Brain microvascular endothelial cell (primary cell): ENCODE data around the gene AR.

Experiments
- DNase-seq: peaks from one replicate; pipeline ENCODE4 v3.0.0-alpha.2; 2020
- H3K27ac ChIP-seq: fragments of 250-450 bp; sonication (Bioruptor Pico); 2 replicates; pipeline ENCODE4 v1.5.1; 2020; ENCODE audit warnings: mild to moderate bottlenecking, moderate library complexity
- H3K27me3 ChIP-seq: fragments of 250-450 bp; sonication (Bioruptor Pico); replicated peaks from 2 replicates; pipeline ENCODE4 v1.5.1; 2020; ENCODE audit warnings: mild to moderate bottlenecking
- H3K36me3 ChIP-seq: fragments of 250-450 bp; sonication (Bioruptor Pico); replicated peaks from 2 replicates; pipeline ENCODE4 v1.5.1; 2020; ENCODE audit warnings: mild to moderate bottlenecking
- H3K4me3 ChIP-seq: 2 replicates; pipeline ENCODE4 v1.5.1; 2011; ENCODE audit warnings: low read depth, mild to moderate bottlenecking, control low read depth, low read length, moderate library complexity
- in situ Hi-C: cut with HindIII; loops from 2 replicates; pipeline ENCODE4 v1.10.0; 2017; ENCODE audit warnings: low sequenced_read_pairs, low pct_ligation_motif_present
- TF ChIP-seq, protein P1 (sequence below): IDR thresholded peaks from 2 replicates; pipeline ENCODE4 v1.5.1; 2011; ENCODE audit warnings: low read depth, mild to moderate bottlenecking, moderate library complexity, low read length, control low read depth, inconsistent platforms; ENCODE audit errors: missing control alignments

AR gene

DNA sequence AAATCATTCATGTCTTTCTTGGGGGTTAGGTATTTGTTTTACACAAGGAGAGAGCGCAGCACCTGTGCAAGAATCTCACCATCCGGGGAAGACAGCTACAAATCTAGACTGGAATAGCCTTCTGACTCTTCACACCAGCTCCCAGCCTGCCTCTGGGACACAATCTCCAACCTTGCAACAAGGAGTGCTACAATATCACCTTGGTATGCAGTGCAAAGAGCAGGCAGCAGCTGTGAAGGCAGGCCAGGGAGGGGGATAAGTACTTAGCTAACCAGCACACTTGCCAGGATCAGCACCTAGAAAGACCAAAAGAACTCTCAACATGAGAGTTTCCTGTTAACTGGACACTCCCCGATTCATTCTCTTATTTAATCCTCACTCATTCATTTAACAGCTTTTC, 235.3 kb downstream of the AR start:
- DNase-seq = no peak
- Histone ChIP-seq H3K27ac (no peak overlapping the region), H3K27me3 (no peaks in the 10 kb centered on the region), H3K36me3 (no peaks in the 10 kb centered on the region), H3K4me3 (no peak overlapping the region)
- TF ChIP-seq, protein P1, sequence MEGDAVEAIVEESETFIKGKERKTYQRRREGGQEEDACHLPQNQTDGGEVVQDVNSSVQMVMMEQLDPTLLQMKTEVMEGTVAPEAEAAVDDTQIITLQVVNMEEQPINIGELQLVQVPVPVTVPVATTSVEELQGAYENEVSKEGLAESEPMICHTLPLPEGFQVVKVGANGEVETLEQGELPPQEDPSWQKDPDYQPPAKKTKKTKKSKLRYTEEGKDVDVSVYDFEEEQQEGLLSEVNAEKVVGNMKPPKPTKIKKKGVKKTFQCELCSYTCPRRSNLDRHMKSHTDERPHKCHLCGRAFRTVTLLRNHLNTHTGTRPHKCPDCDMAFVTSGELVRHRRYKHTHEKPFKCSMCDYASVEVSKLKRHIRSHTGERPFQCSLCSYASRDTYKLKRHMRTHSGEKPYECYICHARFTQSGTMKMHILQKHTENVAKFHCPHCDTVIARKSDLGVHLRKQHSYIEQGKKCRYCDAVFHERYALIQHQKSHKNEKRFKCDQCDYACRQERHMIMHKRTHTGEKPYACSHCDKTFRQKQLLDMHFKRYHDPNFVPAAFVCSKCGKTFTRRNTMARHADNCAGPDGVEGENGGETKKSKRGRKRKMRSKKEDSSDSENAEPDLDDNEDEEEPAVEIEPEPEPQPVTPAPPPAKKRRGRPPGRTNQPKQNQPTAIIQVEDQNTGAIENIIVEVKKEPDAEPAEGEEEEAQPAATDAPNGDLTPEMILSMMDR = no peak
- in situ Hi-C loops = no loop called here
